Measurements from ENCODE around the gene SATB2.

The SATB2 gene

GRCh38 chr2:199452260-199452990 lies 5.3 kb downstream of the SATB2 start:
- no peak for DNase-seq

GRCh38 chr2:199449956-199450355 lies 7.8 kb downstream of the SATB2 start:
- DNase-seq: no peak

GRCh38 chr2:199449455-199449854 lies 8.3 kb downstream of the SATB2 start:
- DNase-seq: no peak

- DNase-seq: no peak
These were observed 10.7 kb downstream of the SATB2 start for GRCh38 chr2:199446996-199447576.

- no peak for DNase-seq
These were observed 13.0 kb downstream of the SATB2 start for GRCh38 chr2:199444749-199445148.

GRCh38 chr2:199443589-199444130 lies 14.1 kb downstream of the SATB2 start:
- no peak for DNase-seq

- no peak for DNase-seq
These were observed 15.6 kb downstream of the SATB2 start for GRCh38 chr2:199442173-199442572.

- no peak for DNase-seq
These were observed 16.0 kb downstream of the SATB2 start for GRCh38 chr2:199441759-199442158.

GRCh38 chr2:199440118-199440517 lies 17.6 kb downstream of the SATB2 start:
- no peak for DNase-seq

GRCh38 chr2:199439542-199439941 lies 18.2 kb downstream of the SATB2 start:
- DNase-seq: no peak

GRCh38 chr2:199439066-199439465 lies 18.7 kb downstream of the SATB2 start:
- DNase-seq: no peak

GRCh38 chr2:199434555-199434954 lies 23.2 kb downstream of the SATB2 start:
- DNase-seq: no peak

- no peak for DNase-seq
These were observed 24.4 kb downstream of the SATB2 start for GRCh38 chr2:199433204-199433832.

GRCh38 chr2:199431746-199432213 lies 26.0 kb downstream of the SATB2 start:
- DNase-seq: no peak

- DNase-seq: no peak
These were observed 27.5 kb downstream of the SATB2 start for GRCh38 chr2:199430214-199430613.

GRCh38 chr2:199428291-199428690 lies 29.4 kb downstream of the SATB2 start:
- DNase-seq: no peak

- DNase-seq: no peak
These were observed 33.6 kb downstream of the SATB2 start for GRCh38 chr2:199424160-199424559.

GRCh38 chr2:199419428-199419827 lies 38.3 kb downstream of the SATB2 start:
- no peak for DNase-seq

- no peak for DNase-seq
These were observed 43.3 kb downstream of the SATB2 start for GRCh38 chr2:199414465-199414864.

GRCh38 chr2:199414001-199414400 lies 43.7 kb downstream of the SATB2 start:
- DNase-seq: no peak

GRCh38 chr2:199409759-199410529 lies 47.8 kb downstream of the SATB2 start:
- no peak for DNase-seq

- no peak for DNase-seq
These were observed 50.3 kb downstream of the SATB2 start for GRCh38 chr2:199407421-199407820.

GRCh38 chr2:199405241-199405640 lies 52.5 kb downstream of the SATB2 start:
- DNase-seq: no peak
